ENCODE data around the gene PHACTR4.
A peak's percentile ranks its signal among the peaks of the same experiment; 100 is the strongest.

The PHACTR4 gene

GRCh38 chr1:28392027-28392652, 22.6 kb downstream of the PHACTR4 start:
- Histone ChIP-seq H3K4me3 (ENCODE audit: low read depth in 1 of 5, low read length in 5 of 5) (no peak overlapping the region), H3K27me3 (ENCODE audit: control insufficient read depth in 5 of 5, insufficient read depth in 4 of 5, low read length in 5 of 5) (no peaks in the 10 kb centered on the region), H3K27ac (ENCODE audit: low read depth, low read length) (no peak overlapping the region), H3K9me3 (ENCODE audit: control insufficient read depth in 5 of 5, low read length in 5 of 5) (no peaks in the 10 kb centered on the region), H3K9ac (ENCODE audit: low read length in 5 of 5) (no peak overlapping the region), H3K36me3 (ENCODE audit: control insufficient read depth in 5 of 5, insufficient read depth in 5 of 5, low read length in 5 of 5) (no peaks in the 10 kb centered on the region), H3K4me1 (ENCODE audit: control insufficient read depth in 5 of 5, insufficient read depth in 5 of 5, low read length in 5 of 5) (peaks cover 0 to 5% (median 3%) of the 10 kb centered on the region in 5 donors)

GRCh38 chr1:28394136-28394535, 24.6 kb downstream of the PHACTR4 start:
- H3K36me3 ChIP-seq (ENCODE audit: control insufficient read depth in 5 of 5, insufficient read depth in 5 of 5, low read length in 5 of 5), result peaks cover 0 to 5% (median 0%) of the 10 kb centered on the region in 5 donors
- no peak overlapping the region for H3K27ac ChIP-seq (ENCODE audit: low read depth, low read length)
- H3K4me3 ChIP-seq (ENCODE audit: low read depth in 1 of 5, low read length in 5 of 5), result no peak overlapping the region
- H3K4me1 ChIP-seq (ENCODE audit: control insufficient read depth in 5 of 5, insufficient read depth in 5 of 5, low read length in 5 of 5), result peaks cover 0 to 5% (median 3%) of the 10 kb centered on the region in 5 donors
- no peaks in the 10 kb centered on the region for H3K9me3 ChIP-seq (ENCODE audit: control insufficient read depth in 5 of 5, low read length in 5 of 5)
- H3K27me3 ChIP-seq (ENCODE audit: control insufficient read depth in 5 of 5, insufficient read depth in 4 of 5, low read length in 5 of 5), result no peaks in the 10 kb centered on the region
- H3K9ac ChIP-seq (ENCODE audit: low read length in 5 of 5), result no peak overlapping the region

GRCh38 chr1:28395181-28395580, 25.6 kb downstream of the PHACTR4 start:
- Histone ChIP-seq H3K36me3 (ENCODE audit: control insufficient read depth in 5 of 5, insufficient read depth in 5 of 5, low read length in 5 of 5) (peaks cover 0 to 5% (median 0%) of the 10 kb centered on the region in 5 donors), H3K9me3 (ENCODE audit: control insufficient read depth in 5 of 5, low read length in 5 of 5) (no peaks in the 10 kb centered on the region), H3K27ac (ENCODE audit: low read depth, low read length) (no peak overlapping the region), H3K9ac (ENCODE audit: low read length in 5 of 5) (no peak overlapping the region), H3K4me1 (ENCODE audit: control insufficient read depth in 5 of 5, insufficient read depth in 5 of 5, low read length in 5 of 5) (peaks cover 0 to 5% (median 3%) of the 10 kb centered on the region in 5 donors), H3K4me3 (ENCODE audit: low read depth in 1 of 5, low read length in 5 of 5) (no peak overlapping the region), H3K27me3 (ENCODE audit: control insufficient read depth in 5 of 5, insufficient read depth in 4 of 5, low read length in 5 of 5) (no peaks in the 10 kb centered on the region)

GRCh38 chr1:28401760-28402159, 32.2 kb downstream of the PHACTR4 start:
- H3K27me3 ChIP-seq (ENCODE audit: control insufficient read depth in 5 of 5, insufficient read depth in 4 of 5, low read length in 5 of 5), result no peaks in the 10 kb centered on the region
- H3K9me3 ChIP-seq (ENCODE audit: control insufficient read depth in 5 of 5, low read length in 5 of 5), result no peaks in the 10 kb centered on the region
- H3K36me3 ChIP-seq (ENCODE audit: control insufficient read depth in 5 of 5, insufficient read depth in 5 of 5, low read length in 5 of 5), result peaks cover 0 to 5% (median 0%) of the 10 kb centered on the region in 5 donors
- H3K4me3 ChIP-seq (ENCODE audit: low read depth in 1 of 5, low read length in 5 of 5), result no peak overlapping the region
- H3K4me1 ChIP-seq (ENCODE audit: control insufficient read depth in 5 of 5, insufficient read depth in 5 of 5, low read length in 5 of 5), result no peaks in the 10 kb centered on the region
- no peak overlapping the region for H3K27ac ChIP-seq (ENCODE audit: low read depth, low read length)
- no peak overlapping the region for H3K9ac ChIP-seq (ENCODE audit: low read length in 5 of 5)

GRCh38 chr1:28409090-28409489, 39.5 kb downstream of the PHACTR4 start:
- Histone ChIP-seq H3K36me3 (ENCODE audit: control insufficient read depth in 5 of 5, insufficient read depth in 5 of 5, low read length in 5 of 5) (no peaks in the 10 kb centered on the region), H3K27me3 (ENCODE audit: control insufficient read depth in 5 of 5, insufficient read depth in 4 of 5, low read length in 5 of 5) (no peaks in the 10 kb centered on the region), H3K4me1 (ENCODE audit: control insufficient read depth in 5 of 5, insufficient read depth in 5 of 5, low read length in 5 of 5) (peaks cover 0 to 3% (median 0%) of the 10 kb centered on the region in 5 donors), H3K4me3 (ENCODE audit: low read depth in 1 of 5, low read length in 5 of 5) (no peak overlapping the region), H3K9me3 (ENCODE audit: control insufficient read depth in 5 of 5, low read length in 5 of 5) (no peaks in the 10 kb centered on the region), H3K27ac (ENCODE audit: low read depth, low read length) (no peak overlapping the region), H3K9ac (ENCODE audit: low read length in 5 of 5) (no peak overlapping the region)

- Histone ChIP-seq H3K4me3 (ENCODE audit: low read depth in 1 of 5, low read length in 5 of 5) (no peak overlapping the region), H3K27me3 (ENCODE audit: control insufficient read depth in 5 of 5, insufficient read depth in 4 of 5, low read length in 5 of 5) (no peaks in the 10 kb centered on the region), H3K36me3 (ENCODE audit: control insufficient read depth in 5 of 5, insufficient read depth in 5 of 5, low read length in 5 of 5) (no peaks in the 10 kb centered on the region), H3K4me1 (ENCODE audit: control insufficient read depth in 5 of 5, insufficient read depth in 5 of 5, low read length in 5 of 5) (peaks cover 0 to 3% (median 0%) of the 10 kb centered on the region in 5 donors), H3K9ac (ENCODE audit: low read length in 5 of 5) (no peak overlapping the region), H3K27ac (ENCODE audit: low read depth, low read length) (no peak overlapping the region), H3K9me3 (ENCODE audit: control insufficient read depth in 5 of 5, low read length in 5 of 5) (no peaks in the 10 kb centered on the region)
Measured at GRCh38 chr1:28411656-28412055, 42.1 kb downstream of the PHACTR4 start.

GRCh38 chr1:28412731-28413130, 43.2 kb downstream of the PHACTR4 start:
- H3K4me1 ChIP-seq (ENCODE audit: control insufficient read depth in 5 of 5, insufficient read depth in 5 of 5, low read length in 5 of 5), result peaks cover 0 to 3% (median 0%) of the 10 kb centered on the region in 5 donors
- H3K4me3 ChIP-seq (ENCODE audit: low read depth in 1 of 5, low read length in 5 of 5), result no peak overlapping the region
- no peak overlapping the region for H3K27ac ChIP-seq (ENCODE audit: low read depth, low read length)
- H3K36me3 ChIP-seq (ENCODE audit: control insufficient read depth in 5 of 5, insufficient read depth in 5 of 5, low read length in 5 of 5), result no peaks in the 10 kb centered on the region
- H3K27me3 ChIP-seq (ENCODE audit: control insufficient read depth in 5 of 5, insufficient read depth in 4 of 5, low read length in 5 of 5), result no peaks in the 10 kb centered on the region
- no peaks in the 10 kb centered on the region for H3K9me3 ChIP-seq (ENCODE audit: control insufficient read depth in 5 of 5, low read length in 5 of 5)
- no peak overlapping the region for H3K9ac ChIP-seq (ENCODE audit: low read length in 5 of 5)

GRCh38 chr1:28416509-28417194, 47.1 kb downstream of the PHACTR4 start:
- Histone ChIP-seq H3K27me3 (ENCODE audit: control insufficient read depth in 5 of 5, insufficient read depth in 4 of 5, low read length in 5 of 5) (no peaks in the 10 kb centered on the region), H3K4me3 (ENCODE audit: low read depth in 1 of 5, low read length in 5 of 5) (no peak overlapping the region), H3K36me3 (ENCODE audit: control insufficient read depth in 5 of 5, insufficient read depth in 5 of 5, low read length in 5 of 5) (no peaks in the 10 kb centered on the region), H3K4me1 (ENCODE audit: control insufficient read depth in 5 of 5, insufficient read depth in 5 of 5, low read length in 5 of 5) (peaks cover 0 to 2% (median 0%) of the 10 kb centered on the region in 5 donors), H3K27ac (ENCODE audit: low read depth, low read length) (no peak overlapping the region), H3K9me3 (ENCODE audit: control insufficient read depth in 5 of 5, low read length in 5 of 5) (no peaks in the 10 kb centered on the region), H3K9ac (ENCODE audit: low read length in 5 of 5) (peak overlapping the region in 1 of 5 donors; percentile 6)

- Histone ChIP-seq H3K9ac (ENCODE audit: low read length in 5 of 5) (peak overlapping the region in 1 of 5 donors; percentile 19), H3K4me1 (ENCODE audit: control insufficient read depth in 5 of 5, insufficient read depth in 5 of 5, low read length in 5 of 5) (peaks cover 0 to 2% (median 0%) of the 10 kb centered on the region in 5 donors), H3K27ac (ENCODE audit: low read depth, low read length) (no peak overlapping the region), H3K4me3 (ENCODE audit: low read depth in 1 of 5, low read length in 5 of 5) (peak overlapping the region in 1 of 5 donors; percentile 32), H3K36me3 (ENCODE audit: control insufficient read depth in 5 of 5, insufficient read depth in 5 of 5, low read length in 5 of 5) (no peaks in the 10 kb centered on the region), H3K27me3 (ENCODE audit: control insufficient read depth in 5 of 5, insufficient read depth in 4 of 5, low read length in 5 of 5) (no peaks in the 10 kb centered on the region), H3K9me3 (ENCODE audit: control insufficient read depth in 5 of 5, low read length in 5 of 5) (no peaks in the 10 kb centered on the region)
Measured at GRCh38 chr1:28417441-28417922, 47.9 kb downstream of the PHACTR4 start.

GRCh38 chr1:28417926-28418637, 48.5 kb downstream of the PHACTR4 start:
- Histone ChIP-seq H3K36me3 (ENCODE audit: control insufficient read depth in 5 of 5, insufficient read depth in 5 of 5, low read length in 5 of 5) (no peaks in the 10 kb centered on the region), H3K27me3 (ENCODE audit: control insufficient read depth in 5 of 5, insufficient read depth in 4 of 5, low read length in 5 of 5) (no peaks in the 10 kb centered on the region), H3K9me3 (ENCODE audit: control insufficient read depth in 5 of 5, low read length in 5 of 5) (no peaks in the 10 kb centered on the region), H3K4me1 (ENCODE audit: control insufficient read depth in 5 of 5, insufficient read depth in 5 of 5, low read length in 5 of 5) (peaks cover 0 to 2% (median 0%) of the 10 kb centered on the region in 5 donors), H3K27ac (ENCODE audit: low read depth, low read length) (no peak overlapping the region), H3K9ac (ENCODE audit: low read length in 5 of 5) (no peak overlapping the region), H3K4me3 (ENCODE audit: low read depth in 1 of 5, low read length in 5 of 5) (no peak overlapping the region)
